ENCODE data around the gene MRPL58. TPM values are rescaled to one million over a fixed set of nuclear protein-coding genes. Genes with fewer than 3 reads are reported as not detected.

Gene MRPL58
- total RNA-seq, 3 donors from 2014 or later = 38.6 to 48.6 (median 44.6) TPM

- peak; percentile 80 to 88 for DNase-seq (ENCODE audit: low spot score in 2 of 2)
- H3K4me1 ChIP-seq = peaks cover 8 to 16% of the 10 kb centered on the region in 2 donors
- TF ChIP-seq CTCF (IDR thresholded peaks at IDR 0.05) = peak in 1 of 3 donors; percentile 22
- TF ChIP-seq POLR2A (IDR thresholded peaks at IDR 0.05) = no peak
- peak; percentile 18 to 81 (median 57) for TF ChIP-seq POLR2AphosphoS5 (IDR thresholded peaks at IDR 0.05)
- peak overlapping the region; percentile 95 to 96 for H3K27ac ChIP-seq
- no peaks in the 10 kb centered on the region for H3K9me3 ChIP-seq
- intact Hi-C loops (cut with DNase I; ENCODE audit: low total_unique reads) = no loop called here
- H3K36me3 ChIP-seq = no peaks in the 10 kb centered on the region
- H3K27me3 ChIP-seq = no peaks in the 10 kb centered on the region
- H3K4me3 ChIP-seq = peak overlapping the region in 2 of 3 donors; percentile 84 to 89
These were observed 1.6 kb upstream of the MRPL58 start for GRCh38 chr17:75010683-75011400.

GRCh38 chr17:75011401-75012095 lies 922 bp upstream of the MRPL58 start:
- no peaks in the 10 kb centered on the region for H3K27me3 ChIP-seq
- peak overlapping the region; percentile 95 to 96 for H3K27ac ChIP-seq
- intact Hi-C loops (cut with DNase I; ENCODE audit: low total_unique reads) = no loop called here
- H3K36me3 ChIP-seq = no peaks in the 10 kb centered on the region
- no peak for TF ChIP-seq CTCF (IDR thresholded peaks at IDR 0.05)
- peak; percentile 9 to 40 (median 25) for TF ChIP-seq POLR2AphosphoS5 (IDR thresholded peaks at IDR 0.05)
- TF ChIP-seq POLR2A (IDR thresholded peaks at IDR 0.05) = no peak
- H3K4me1 ChIP-seq = peaks cover 8 to 16% of the 10 kb centered on the region in 2 donors
- peak; percentile 75 to 76 for DNase-seq (ENCODE audit: low spot score in 2 of 2)
- peak overlapping the region; percentile 84 to 90 (median 89) for H3K4me3 ChIP-seq
- no peaks in the 10 kb centered on the region for H3K9me3 ChIP-seq

- TF ChIP-seq POLR2AphosphoS5 (IDR thresholded peaks at IDR 0.05) (no peak), CTCF (IDR thresholded peaks at IDR 0.05) (no peak), POLR2A (IDR thresholded peaks at IDR 0.05) (no peak)
- H3K4me3 ChIP-seq = peak overlapping the region; percentile 84 to 90 (median 89)
- peaks cover 8 to 16% of the 10 kb centered on the region in 2 donors for H3K4me1 ChIP-seq
- intact Hi-C loops (cut with DNase I; ENCODE audit: low total_unique reads) = no loop called here
- H3K9me3 ChIP-seq = no peaks in the 10 kb centered on the region
- no peaks in the 10 kb centered on the region for H3K36me3 ChIP-seq
- H3K27ac ChIP-seq = peak overlapping the region; percentile 95 to 96
- DNase-seq (ENCODE audit: low spot score in 2 of 2) = no peak
- no peaks in the 10 kb centered on the region for H3K27me3 ChIP-seq
These were observed 449 bp upstream of the MRPL58 start for GRCh38 chr17:75012096-75012345.

GRCh38 chr17:75013092-75013559 lies 656 bp downstream of the MRPL58 start:
- no peak for DNase-seq (ENCODE audit: low spot score in 2 of 2)
- Histone ChIP-seq H3K4me3 (peak overlapping the region; percentile 84 to 90 (median 89)), H3K9me3 (no peaks in the 10 kb centered on the region), H3K4me1 (peaks cover 8 to 16% of the 10 kb centered on the region in 2 donors), H3K36me3 (no peaks in the 10 kb centered on the region), H3K27ac (peak overlapping the region; percentile 95 to 96), H3K27me3 (no peaks in the 10 kb centered on the region)
- intact Hi-C loops (cut with DNase I; ENCODE audit: low total_unique reads) = no loop called here
- TF ChIP-seq CTCF (IDR thresholded peaks at IDR 0.05) (no peak), POLR2A (IDR thresholded peaks at IDR 0.05) (no peak), POLR2AphosphoS5 (IDR thresholded peaks at IDR 0.05) (no peak)

GRCh38 chr17:75019146-75019545 lies 6.7 kb downstream of the MRPL58 start:
- H3K27ac ChIP-seq = no peak overlapping the region
- no peak for TF ChIP-seq POLR2A (IDR thresholded peaks at IDR 0.05)
- no peak for TF ChIP-seq CTCF (IDR thresholded peaks at IDR 0.05)
- no peak for TF ChIP-seq POLR2AphosphoS5 (IDR thresholded peaks at IDR 0.05)
- no peaks in the 10 kb centered on the region for H3K36me3 ChIP-seq
- intact Hi-C loops (cut with DNase I; ENCODE audit: low total_unique reads) = no loop called here
- H3K9me3 ChIP-seq = no peaks in the 10 kb centered on the region
- no peak overlapping the region for H3K4me3 ChIP-seq
- H3K4me1 ChIP-seq = no peaks in the 10 kb centered on the region
- H3K27me3 ChIP-seq = no peaks in the 10 kb centered on the region
- no peak for DNase-seq (ENCODE audit: low spot score in 2 of 2)

Measured in breast epithelium (tissue), 4 donors.